HPDE6-E6E7 (cell line): Measurements from ENCODE around the gene IRF1.
"Not testable (repeated sequence)": the region's sequence is repeated elsewhere in the genome, so short reads cannot be mapped to it uniquely, and the experiment has no call there.

Source experiments
- DNase-seq: peaks from one replicate; pipeline ENCODE4 v3.0.0; 2011; ENCODE audit warnings: missing footprints; ENCODE audit errors: extremely low spot score

Gene IRF1

GRCh38 chr5:132487095-132487428 lies 3.5 kb downstream of the IRF1 start:
- no peak for DNase-seq

- no peak for DNase-seq
Measured at GRCh38 chr5:132486318-132487094, 4.1 kb downstream of the IRF1 start.

GRCh38 chr5:132485641-132486317 lies 4.8 kb downstream of the IRF1 start:
- DNase-seq = no peak

- DNase-seq = not testable (repeated sequence)
Measured at GRCh38 chr5:132484876-132485640, 5.5 kb downstream of the IRF1 start.

- DNase-seq = no peak
Measured at GRCh38 chr5:132484391-132484725, 6.2 kb downstream of the IRF1 start.

- no peak for DNase-seq
Measured at GRCh38 chr5:132483661-132484390, 6.7 kb downstream of the IRF1 start.

- DNase-seq = no peak
Measured at GRCh38 chr5:132483101-132483500, 7.5 kb downstream of the IRF1 start.

- DNase-seq = no peak
Measured at GRCh38 chr5:132481596-132482211, 8.9 kb downstream of the IRF1 start.

- DNase-seq = no peak
Measured at GRCh38 chr5:132480893-132481595, 9.5 kb downstream of the IRF1 start.

GRCh38 chr5:132480546-132480892 lies 10.1 kb downstream of the IRF1 start:
- DNase-seq = no peak

GRCh38 chr5:132480042-132480441 lies 10.5 kb downstream of the IRF1 start:
- DNase-seq = no peak

GRCh38 chr5:132479111-132479951 lies 11.2 kb downstream of the IRF1 start:
- no peak for DNase-seq

GRCh38 chr5:132478366-132478871 lies 12.2 kb downstream of the IRF1 start:
- no peak for DNase-seq

- DNase-seq = no peak
Measured at GRCh38 chr5:132477784-132478365, 12.7 kb downstream of the IRF1 start.

- no peak for DNase-seq
Measured at GRCh38 chr5:132476876-132477781, 13.4 kb downstream of the IRF1 start.

GRCh38 chr5:132475987-132476875 lies 14.3 kb downstream of the IRF1 start:
- DNase-seq = no peak

- DNase-seq = no peak
Measured at GRCh38 chr5:132475497-132475882, 15.1 kb downstream of the IRF1 start.
